GM21390 (cell line): ENCODE results near the gene DLX1.
"Not testable (repeated sequence)": the region's sequence is repeated elsewhere in the genome, so short reads cannot be mapped to it uniquely, and the experiment has no call there.

Source experiments
- ATAC-seq: cut with Tn5 transposase; IDR thresholded peaks from one replicate; pipeline ENCODE4 v1.9.1; 2021; ENCODE audit not compliant: unreplicated experiment

The DLX1 gene

GRCh38 chr2:172085460-172086159 lies at the start of gene DLX1:
DLX1 (plus strand) TSS chr2:172085507; CDS start chr2:172085678, 171 bp downstream.
- ATAC-seq = peak; percentile 11

GRCh38 chr2:172038121-172038520 lies 47.2 kb upstream of the DLX1 start:
- no peak for ATAC-seq

GRCh38 chr2:172038604-172039003 lies 46.7 kb upstream of the DLX1 start:
- no peak for ATAC-seq

GRCh38 chr2:172039011-172039704 lies 46.1 kb upstream of the DLX1 start:
- no peak for ATAC-seq

- ATAC-seq = no peak
Measured at GRCh38 chr2:172040311-172040710, 45.0 kb upstream of the DLX1 start.

GRCh38 chr2:172046080-172046678 lies 39.1 kb upstream of the DLX1 start:
- ATAC-seq = no peak

GRCh38 chr2:172046866-172047565 lies 38.3 kb upstream of the DLX1 start:
- ATAC-seq = no peak

GRCh38 chr2:172047566-172048507 lies 37.5 kb upstream of the DLX1 start:
- ATAC-seq = no peak

GRCh38 chr2:172048508-172049503 lies 36.5 kb upstream of the DLX1 start:
- ATAC-seq = no peak

GRCh38 chr2:172049567-172050120 lies 35.7 kb upstream of the DLX1 start:
- no peak for ATAC-seq

GRCh38 chr2:172050479-172051125 lies 34.7 kb upstream of the DLX1 start:
- no peak for ATAC-seq

- no peak for ATAC-seq
Measured at GRCh38 chr2:172052000-172052983, 33.0 kb upstream of the DLX1 start.

GRCh38 chr2:172053486-172053885 lies 31.8 kb upstream of the DLX1 start:
- ATAC-seq = no peak

GRCh38 chr2:172056293-172056692 lies 29.0 kb upstream of the DLX1 start:
- no peak for ATAC-seq

- no peak for ATAC-seq
Measured at GRCh38 chr2:172058660-172059059, 26.6 kb upstream of the DLX1 start.

- ATAC-seq = not testable (repeated sequence)
Measured at GRCh38 chr2:172060118-172060517, 25.2 kb upstream of the DLX1 start.

- ATAC-seq = no peak
Measured at GRCh38 chr2:172062402-172063004, 22.8 kb upstream of the DLX1 start.
